HL-60/S4 treated with phorbol 12-myristate 13-acetate at 8.2 ng/mL for 4 days and 3 days (cell line): Measurements from ENCODE around the gene MIR17HG.

ENCODE experiments used
- in situ Hi-C: fragments of 300-500 bp; cut with MboI; formaldehyde crosslinking; loops from 2 replicates; pipeline ENCODE4 v1.15.0; 2022; ENCODE audit warnings: low sequenced_read_pairs

Gene MIR17HG

DNA sequence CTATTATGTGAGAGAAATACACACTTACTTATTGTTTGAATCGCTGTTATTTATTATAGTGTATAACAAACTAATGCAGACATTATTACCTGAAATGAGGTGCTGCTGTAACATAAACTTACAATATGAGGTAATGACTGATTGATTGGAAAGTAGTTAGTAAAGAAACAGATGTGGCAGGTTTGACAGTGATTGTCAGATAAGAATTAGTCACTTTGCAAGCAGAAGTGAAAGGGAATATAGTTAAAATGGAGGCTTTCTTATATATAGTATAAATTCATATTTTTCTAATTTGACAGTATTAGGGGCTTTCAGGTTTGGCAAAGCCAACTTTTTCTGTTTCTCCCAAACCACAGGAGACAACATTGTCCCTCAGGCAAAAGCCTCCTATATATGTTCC lies 20.6 kb downstream of the MIR17HG start:
- in situ Hi-C loops: no loop called here

- in situ Hi-C loops: no loop called here
These were observed 21.4 kb downstream of the MIR17HG start for GRCh38 chr13:91368676-91369440.

DNA sequence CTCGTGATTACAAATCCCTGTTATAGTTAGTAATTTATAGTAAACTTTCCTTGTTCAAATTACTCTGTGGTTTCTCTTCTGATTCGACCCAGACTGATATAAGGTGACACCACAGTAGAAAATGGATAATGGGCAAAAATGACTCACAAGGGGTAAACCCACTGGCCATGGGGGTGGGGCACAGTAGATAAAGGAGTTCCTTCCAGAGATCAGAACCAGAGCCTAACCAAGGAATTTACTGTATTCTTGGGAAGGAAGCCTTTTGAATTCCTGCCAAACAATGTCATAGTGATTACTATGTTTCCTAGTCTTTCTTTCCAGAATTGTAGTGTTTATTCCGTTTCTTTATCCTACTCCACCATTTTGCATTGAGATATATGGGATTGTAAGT lies 21.9 kb downstream of the MIR17HG start:
- in situ Hi-C loops: no loop called here

DNA sequence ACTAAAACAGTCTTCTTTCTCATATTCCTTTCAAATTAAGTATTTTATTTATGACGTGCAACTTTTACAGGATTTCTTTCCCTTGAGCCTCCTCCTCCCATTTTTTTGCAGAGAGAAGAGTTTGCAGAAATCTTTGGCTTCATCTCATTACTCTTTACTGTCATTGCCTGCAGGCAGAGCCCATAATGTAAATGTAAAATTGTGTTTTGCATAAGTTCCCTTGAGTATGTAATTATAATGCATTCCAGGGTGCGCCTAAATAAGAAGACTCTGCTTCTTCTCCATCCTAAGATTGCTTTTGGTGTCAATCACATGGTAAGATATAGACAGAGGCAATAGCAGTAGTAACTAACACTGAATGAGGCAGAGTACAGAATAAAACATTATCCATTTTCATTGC lies 23.0 kb downstream of the MIR17HG start:
- in situ Hi-C loops: no loop called here

DNA sequence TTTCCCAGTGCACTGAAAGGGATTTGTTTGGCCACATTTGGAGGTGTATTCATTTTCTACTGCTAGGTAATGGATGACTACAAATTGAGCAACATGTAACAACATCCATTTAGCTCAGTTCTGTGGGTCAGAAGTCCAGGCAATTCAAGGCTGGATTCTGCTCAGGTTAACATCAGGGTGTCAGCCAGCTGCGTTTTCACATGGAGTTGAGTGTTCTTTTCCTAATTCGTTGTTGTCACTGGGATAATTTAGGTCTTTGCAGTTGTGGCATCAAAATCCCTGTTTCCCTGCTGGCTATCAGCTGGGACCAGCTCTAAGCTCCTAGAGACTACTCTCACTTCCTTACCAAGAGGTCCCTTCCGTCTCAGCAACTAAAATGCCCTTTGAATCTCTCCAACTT lies 25.4 kb downstream of the MIR17HG start:
- in situ Hi-C loops: no loop called here

- in situ Hi-C loops: no loop called here
These were observed 27.7 kb downstream of the MIR17HG start for GRCh38 chr13:91375116-91375729.

GRCh38 chr13:91381371-91381770 lies 33.9 kb downstream of the MIR17HG start:
- in situ Hi-C loops: no loop called here

GRCh38 chr13:91383836-91384235 lies 36.3 kb downstream of the MIR17HG start:
- in situ Hi-C loops: no loop called here

DNA sequence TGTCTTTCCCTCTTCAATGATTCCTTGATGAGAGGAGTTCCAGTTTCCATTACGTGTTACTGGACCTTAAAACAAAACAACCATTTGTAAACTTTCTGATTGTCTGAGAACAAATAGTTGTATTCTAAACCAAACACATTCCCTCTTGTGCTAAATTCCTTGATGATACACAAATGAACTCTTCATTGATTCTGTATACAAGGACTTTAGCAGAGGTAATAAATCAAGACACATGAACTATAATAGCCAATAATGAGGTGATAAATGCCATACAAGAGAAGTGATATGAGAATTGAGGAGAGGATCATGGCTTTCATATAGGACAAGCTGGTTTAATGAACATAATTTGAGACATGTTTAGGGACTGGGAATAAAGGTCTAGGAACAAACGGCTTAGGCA lies 37.4 kb downstream of the MIR17HG start:
- in situ Hi-C loops: no loop called here

DNA sequence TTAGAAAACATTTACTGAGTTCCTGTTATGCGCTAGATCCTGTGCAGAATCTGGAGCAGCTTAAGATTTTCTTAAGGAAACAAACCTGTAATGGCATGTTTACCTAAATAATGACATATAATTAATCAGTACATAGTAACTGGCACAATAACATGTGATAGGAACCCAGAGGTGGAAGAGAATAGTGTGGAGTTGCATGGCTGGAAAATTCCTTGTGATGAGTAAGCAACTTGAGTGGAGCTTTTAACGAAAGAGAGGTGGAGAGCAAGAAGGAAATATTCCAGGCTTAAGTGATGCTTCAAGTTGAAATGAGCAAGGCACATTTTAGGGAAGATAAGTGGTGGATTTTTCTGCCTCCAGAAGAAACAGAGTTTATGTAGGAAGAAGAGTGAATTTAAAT lies 41.7 kb downstream of the MIR17HG start:
- in situ Hi-C loops: no loop called here

DNA sequence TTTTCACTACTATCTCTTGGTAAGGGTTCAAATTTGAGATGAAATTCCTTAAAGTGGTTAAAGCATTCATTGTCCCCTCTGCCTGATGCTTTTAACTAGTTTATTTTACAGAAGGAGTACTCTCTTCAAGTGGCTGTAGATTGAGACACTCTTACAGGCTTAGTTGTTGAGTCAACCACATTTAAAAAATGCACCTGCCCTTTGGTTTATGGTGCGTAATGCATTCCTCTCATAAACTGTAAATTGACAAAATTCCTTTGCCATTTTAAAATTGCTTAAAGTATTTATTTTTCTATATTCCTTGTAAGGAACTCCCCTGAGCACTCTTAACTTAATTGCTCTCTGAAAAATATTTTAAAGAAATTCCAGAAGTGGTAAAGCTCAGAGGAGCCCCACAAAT lies 50.1 kb downstream of the MIR17HG start:
- in situ Hi-C loops: no loop called here

GRCh38 chr13:91398413-91399188 lies 51.1 kb downstream of the MIR17HG start, which contains the start of gene GPC5:
GPC5 (plus strand) TSS chr13:91398621.
- in situ Hi-C loops: no loop called here

- in situ Hi-C loops: no loop called here
These were observed 51.9 kb downstream of the MIR17HG start for GRCh38 chr13:91399189-91400062.

- in situ Hi-C loops: no loop called here
These were observed 52.5 kb downstream of the MIR17HG start for GRCh38 chr13:91400063-91400399.

DNA sequence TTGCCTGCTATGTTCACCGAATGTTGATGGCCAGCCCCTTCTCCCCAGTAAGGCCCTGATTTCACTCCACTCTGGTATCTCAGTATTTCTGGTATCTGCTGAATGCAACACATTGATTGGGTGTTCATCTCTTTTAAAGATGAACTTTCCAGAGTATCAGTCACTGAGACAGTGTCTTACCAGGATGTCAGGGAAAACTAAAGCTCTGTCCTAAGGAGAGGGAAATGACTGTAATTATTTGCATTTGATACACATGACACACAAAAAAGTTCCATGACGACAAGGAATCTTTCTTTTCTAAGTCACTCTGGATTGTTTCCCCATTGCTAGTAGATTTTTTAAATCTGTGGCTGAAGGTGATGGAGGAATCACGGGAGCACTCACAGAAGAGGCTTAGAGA lies 53.2 kb downstream of the MIR17HG start:
- in situ Hi-C loops: no loop called here

DNA sequence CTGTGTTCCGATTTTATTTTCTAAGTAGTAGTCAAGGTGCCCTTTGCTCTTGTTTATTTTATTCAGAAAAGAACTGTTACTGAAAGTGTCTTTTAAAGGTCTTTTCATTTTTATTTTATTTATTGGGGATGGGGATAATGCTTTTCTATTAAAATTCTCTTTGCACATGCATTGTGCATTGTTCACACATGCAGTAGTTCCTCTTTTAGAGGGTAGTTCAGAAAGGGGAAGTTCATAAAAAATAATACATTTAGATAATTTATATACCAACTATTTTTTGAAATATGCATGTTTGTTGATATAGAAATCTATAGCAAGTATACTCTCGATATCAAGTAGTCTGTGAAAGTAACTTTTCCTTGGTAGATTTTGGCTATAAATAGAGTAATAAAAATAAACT lies 54.4 kb downstream of the MIR17HG start:
- in situ Hi-C loops: no loop called here
